ENCODE results near the gene GJD4. TPM values are rescaled to one million over a fixed set of nuclear protein-coding genes. Genes with fewer than 3 reads are reported as not detected.

The GJD4 gene
- total RNA-seq (2014; rRNA removed) (0.33 and 0.58 TPM in 2 replicates), Bru-seq, nascent RNA (percentile 35 among the genes with signal in this experiment), BruChase-seq, experiment 1, labeled RNA remaining after a 6-hour chase (percentile 61 among the genes with signal in this experiment), BruChase-seq, experiment 2, labeled RNA remaining after a 2-hour chase (percentile 68 among the genes with signal in this experiment)
- long read RNA-seq, result 0 reads

DNA sequence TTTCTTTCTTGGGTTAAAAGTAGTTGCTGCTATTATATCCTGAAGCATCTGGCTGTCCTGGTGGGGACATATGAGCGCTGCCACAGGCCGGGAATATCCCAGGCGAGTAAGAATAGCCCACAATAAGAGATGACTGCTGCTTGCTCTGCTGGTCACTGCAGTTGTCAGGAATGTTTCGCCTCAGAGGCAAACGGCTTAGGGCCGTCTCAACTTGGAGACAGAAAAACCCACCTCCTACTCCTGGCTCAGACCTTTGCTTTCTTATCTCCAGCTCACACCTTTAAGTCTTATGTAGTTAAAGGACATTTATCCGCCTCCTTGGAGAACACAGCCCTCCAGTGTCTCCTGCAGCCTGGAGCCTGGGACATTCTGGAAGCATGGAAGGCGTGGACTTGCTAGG, at the start of gene GJD4:
Gene GJD4 (plus strand): TSS at position 151 of the 400 bp plus-strand sequence. CDS start 227 bp downstream, at position 378.
- no peaks in the 10 kb centered on the region for H3K9me3 ChIP-seq (ENCODE audit: low read length)
- no peaks in the 10 kb centered on the region for H3K79me2 ChIP-seq (ENCODE audit: low read length)
- TF ChIP-seq EZH2phosphoT487 (IDR thresholded peaks at IDR 0.05; ENCODE audit: borderline replicate concordance, low read length) (no peak), CTCF (conservative IDR thresholded peaks at IDR 0.05; ENCODE audit: low read depth, low read length) (no peak), EZH2 (IDR thresholded peaks at IDR 0.05; ENCODE audit: low read length, unreplicated experiment) (no peak)
- DNase-seq (no peak), ATAC-seq (no peak)
- no peak within 1 kb of the TSS for H3K9ac ChIP-seq (ENCODE audit: low read length)
- H4K20me1 ChIP-seq (ENCODE audit: low read length), result no peaks in the 10 kb centered on the region
- no peaks in the 10 kb centered on the region for H3K9me2 ChIP-seq (replicated peaks; ENCODE audit: low read length)
- ChIA-PET CTCF (interaction anchor here (0.6 kb wide), 1 partner anchor 365 kb away, joined by 9 read pairs; no protein-coding TSS in a partner anchor), POLR2A (ENCODE audit: unreplicated experiment) (no interaction called here)
- no TSS peak for BruUV-seq (replicated peaks)
- no peak within 1 kb of the TSS for H3K4me2 ChIP-seq (ENCODE audit: low read length)
- no peak within 1 kb of the TSS for H2AFZ ChIP-seq (ENCODE audit: low read length)
- H3K4me1 ChIP-seq (ENCODE audit: insufficient read depth, low read length), result peaks cover 21% of the 10 kb centered on the region
- no peak within 1 kb of the TSS for H3K27ac ChIP-seq (ENCODE audit: low read length)
- no peak within 1 kb of the TSS for H3K4me3 ChIP-seq (ENCODE audit: low read length)
- no peaks in the 10 kb centered on the region for H3K27me3 ChIP-seq (ENCODE audit: low read length)
- intact Hi-C loops (cut with micrococcal nuclease), result no loop called here
- H3F3A ChIP-seq (ENCODE audit: low read length, unreplicated experiment), result no peaks in the 10 kb centered on the region
- H3K36me3 ChIP-seq (ENCODE audit: low read depth, low read length), result no peaks in the 10 kb centered on the region

- no peak for TF ChIP-seq EZH2phosphoT487 (IDR thresholded peaks at IDR 0.05; ENCODE audit: borderline replicate concordance, low read length)
- TF ChIP-seq EZH2 (IDR thresholded peaks at IDR 0.05; ENCODE audit: low read length, unreplicated experiment), result no peak
- TF ChIP-seq CTCF (conservative IDR thresholded peaks at IDR 0.05; ENCODE audit: low read depth, low read length), result no peak
- Histone ChIP-seq H3K4me3 (ENCODE audit: low read length) (no peak overlapping the region), H3K9me2 (replicated peaks; ENCODE audit: low read length) (no peaks in the 10 kb centered on the region), H3K9ac (ENCODE audit: low read length) (no peak overlapping the region), H3K27me3 (ENCODE audit: low read length) (no peaks in the 10 kb centered on the region), H3K36me3 (ENCODE audit: low read depth, low read length) (peaks cover 30% of the 10 kb centered on the region; the same call in 1 of the 2 replicates), H3K4me1 (ENCODE audit: insufficient read depth, low read length) (peaks cover 22% of the 10 kb centered on the region), H3K79me2 (ENCODE audit: low read length) (no peaks in the 10 kb centered on the region), H3K27ac (ENCODE audit: low read length) (no peak overlapping the region), H3K4me2 (ENCODE audit: low read length) (no peak overlapping the region), H2AFZ (ENCODE audit: low read length) (no peak overlapping the region), H3K9me3 (ENCODE audit: low read length) (no peaks in the 10 kb centered on the region), H4K20me1 (ENCODE audit: low read length) (no peaks in the 10 kb centered on the region), H3F3A (ENCODE audit: low read length, unreplicated experiment) (no peaks in the 10 kb centered on the region)
- intact Hi-C loops (cut with micrococcal nuclease), result no loop called here
- ChIA-PET POLR2A (ENCODE audit: unreplicated experiment) (interaction anchor here (0.6 kb wide), 2 partner anchors 9 to 1223 kb away, joined by 3 to 5 read pairs; no protein-coding TSS in a partner anchor), CTCF (interaction anchor here (0.7 kb wide), 1 partner anchor 249 kb away, joined by 3 read pairs; no protein-coding TSS in a partner anchor)
- DNase-seq, result peak; percentile 72
- peak; percentile 90 for ATAC-seq
- BruUV-seq (replicated peaks), result no TSS peak
Observed at GRCh38 chr10:35555962-35556930, 48.9 kb upstream of the GJD4 start.
